ENCODE results near the gene LRRC71. TPM values are rescaled to one million over a fixed set of nuclear protein-coding genes. Genes with fewer than 3 reads are reported as not detected.

Gene LRRC71
- total RNA-seq, 1 experiment from 2014 or later, result not detected

DNA sequence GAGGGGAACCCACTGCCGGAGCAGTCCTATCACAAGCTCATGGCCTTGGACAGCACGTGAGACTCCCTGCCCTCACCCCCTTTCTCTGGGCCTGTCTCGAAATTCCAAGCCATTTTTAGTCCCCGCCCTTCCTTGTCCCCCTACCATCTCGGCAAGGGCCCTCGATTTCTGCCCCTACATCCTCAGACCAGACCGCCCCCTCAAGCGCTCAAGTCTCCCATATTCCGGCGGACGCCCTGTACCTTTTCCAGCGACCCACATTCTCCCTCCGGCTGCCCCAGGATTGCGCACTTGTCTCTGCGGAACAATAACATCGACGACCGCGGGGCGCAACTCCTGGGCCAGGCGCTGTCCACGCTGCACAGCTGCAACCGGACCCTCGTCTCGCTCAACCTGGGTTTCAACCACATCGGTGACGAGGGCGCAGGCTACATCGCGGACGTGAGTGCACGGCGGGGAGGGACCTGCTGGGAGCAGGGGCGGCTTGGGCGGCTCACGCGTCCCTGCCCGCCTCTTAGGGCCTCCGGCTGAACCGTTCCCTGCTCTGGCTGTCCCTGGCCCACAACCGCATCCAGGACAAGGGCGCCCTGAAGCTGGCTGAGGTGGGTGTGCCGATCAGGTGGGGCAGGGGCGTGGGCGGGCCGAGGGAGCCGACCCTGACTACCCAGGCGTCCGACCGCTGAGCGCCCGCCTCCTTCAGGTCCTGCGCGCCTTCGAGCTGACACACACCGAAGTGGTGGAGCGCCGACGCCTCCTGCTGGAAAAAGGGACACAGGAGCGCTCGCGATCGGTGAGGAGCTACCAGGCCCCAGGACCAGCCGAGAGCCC lies 7.0 kb downstream of the LRRC71 start:
- DNase-seq (ENCODE audit: low spot score), result peak; percentile 62

DNA sequence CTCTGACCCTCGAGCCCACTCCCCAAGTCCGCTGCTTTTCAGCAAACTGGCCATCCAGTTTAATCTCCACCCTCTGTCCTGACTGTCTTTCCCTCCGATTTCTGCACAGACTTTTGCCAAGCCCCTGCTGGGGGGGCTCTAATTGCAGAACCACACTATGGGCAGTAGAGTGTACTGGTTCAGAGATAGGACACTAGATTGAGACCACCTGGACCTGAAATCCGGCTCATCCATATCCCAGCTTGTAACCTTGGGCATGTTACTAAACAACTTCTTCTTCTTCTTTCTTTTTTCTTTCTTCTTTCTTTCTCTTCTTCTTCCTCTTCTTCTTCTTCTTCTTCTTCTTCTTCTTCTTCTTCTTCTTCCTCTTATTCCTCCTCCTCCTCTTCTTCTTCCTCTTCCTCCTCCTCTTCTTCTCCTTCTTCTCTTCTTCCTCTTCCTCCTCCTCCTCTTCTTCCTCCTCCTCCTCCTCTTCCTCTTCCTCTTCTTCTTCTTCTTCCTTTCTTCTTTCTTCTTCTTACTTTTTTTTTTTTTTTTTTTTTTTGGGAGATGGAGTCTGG lies 7.7 kb downstream of the LRRC71 start:
- DNase-seq (ENCODE audit: low spot score), result no peak

DNA sequence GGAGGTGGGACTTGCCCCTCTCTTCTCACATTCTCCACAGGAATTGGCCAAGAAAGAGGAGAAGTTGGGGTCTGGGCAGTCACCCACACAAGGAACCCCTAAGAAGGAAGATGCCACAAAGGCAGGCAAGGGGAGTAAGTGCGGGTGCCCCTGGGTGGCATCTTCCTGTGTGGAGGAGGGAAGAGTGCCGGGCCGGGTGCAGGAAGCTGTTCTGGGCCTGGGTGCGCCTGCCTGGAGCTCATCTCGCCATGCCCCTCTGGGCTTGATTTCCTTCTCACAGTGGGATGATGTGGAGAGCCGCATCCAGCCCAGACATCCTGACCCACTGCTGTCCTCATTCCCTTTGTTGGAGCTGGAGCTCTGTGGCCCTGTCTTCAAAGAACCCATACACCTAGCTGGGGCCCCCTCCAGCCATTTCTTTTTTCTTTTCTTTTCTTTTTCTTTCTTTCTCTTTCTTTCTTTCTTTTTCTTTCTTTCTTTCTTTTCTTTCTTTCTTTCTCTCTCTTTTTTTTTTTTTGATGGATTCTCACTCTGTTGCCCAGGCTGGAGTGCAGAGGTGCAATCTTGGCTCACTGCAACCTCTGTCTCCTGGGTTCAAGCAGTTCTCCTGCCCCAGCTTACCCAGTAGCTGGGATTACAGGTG lies 9.3 kb downstream of the LRRC71 start:
- DNase-seq (ENCODE audit: low spot score), result no peak

DNA sequence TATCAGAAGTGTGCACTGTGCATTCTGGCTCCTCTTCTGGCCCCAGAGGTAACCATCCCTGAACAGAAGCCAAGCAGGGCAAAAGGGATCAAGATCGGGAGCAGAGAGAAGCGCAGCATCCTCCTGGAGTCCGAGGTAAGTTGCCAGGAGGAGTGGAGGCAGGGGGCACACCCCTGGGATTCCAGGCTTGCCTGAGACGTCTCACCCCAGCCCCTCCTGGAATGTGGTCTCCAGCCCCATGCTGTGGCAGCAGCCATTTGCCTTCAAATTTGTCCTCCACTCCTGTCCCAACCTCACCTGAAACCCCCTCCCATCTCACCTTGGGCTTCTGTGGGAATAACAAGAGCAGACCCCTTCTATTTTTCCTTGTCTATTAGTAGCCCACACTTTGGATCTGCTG lies 10.1 kb downstream of the LRRC71 start:
- DNase-seq (ENCODE audit: low spot score), result no peak

DNA sequence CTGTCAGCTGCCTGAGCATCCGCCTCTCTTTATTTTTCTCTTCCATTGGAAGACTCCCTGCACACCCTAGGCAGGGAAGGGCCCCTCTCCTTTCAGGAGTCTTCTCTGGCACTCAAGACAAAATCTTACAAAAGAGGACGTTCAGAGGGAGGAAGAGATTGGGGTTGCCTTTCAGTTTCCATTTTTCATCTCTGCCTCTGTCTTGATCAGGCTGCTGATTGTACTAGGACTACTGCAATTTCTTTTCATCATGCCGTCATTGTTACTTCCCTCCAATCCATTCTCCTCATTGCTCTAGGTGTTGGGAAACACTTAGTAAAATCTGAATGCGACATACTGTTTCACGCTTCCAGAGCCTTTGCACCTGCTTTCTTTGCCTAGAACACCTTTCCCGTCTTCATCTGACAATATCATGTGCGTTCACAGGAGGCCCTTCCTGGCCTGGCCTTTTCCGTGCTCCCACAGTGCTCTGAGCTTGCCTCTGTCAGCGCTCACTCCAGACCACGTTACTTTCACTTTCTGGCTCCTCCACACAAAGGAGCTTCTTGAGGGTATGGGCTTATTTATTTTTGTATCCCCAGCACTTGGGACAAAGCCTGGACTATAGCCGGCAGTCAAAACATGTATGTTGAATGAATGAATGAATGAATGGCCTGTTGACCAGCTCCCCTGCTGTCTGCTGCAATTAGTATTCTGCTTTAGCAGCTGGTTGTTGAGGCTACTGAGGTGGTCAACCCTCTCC lies 10.9 kb downstream of the LRRC71 start:
- no peak for DNase-seq (ENCODE audit: low spot score)

DNA sequence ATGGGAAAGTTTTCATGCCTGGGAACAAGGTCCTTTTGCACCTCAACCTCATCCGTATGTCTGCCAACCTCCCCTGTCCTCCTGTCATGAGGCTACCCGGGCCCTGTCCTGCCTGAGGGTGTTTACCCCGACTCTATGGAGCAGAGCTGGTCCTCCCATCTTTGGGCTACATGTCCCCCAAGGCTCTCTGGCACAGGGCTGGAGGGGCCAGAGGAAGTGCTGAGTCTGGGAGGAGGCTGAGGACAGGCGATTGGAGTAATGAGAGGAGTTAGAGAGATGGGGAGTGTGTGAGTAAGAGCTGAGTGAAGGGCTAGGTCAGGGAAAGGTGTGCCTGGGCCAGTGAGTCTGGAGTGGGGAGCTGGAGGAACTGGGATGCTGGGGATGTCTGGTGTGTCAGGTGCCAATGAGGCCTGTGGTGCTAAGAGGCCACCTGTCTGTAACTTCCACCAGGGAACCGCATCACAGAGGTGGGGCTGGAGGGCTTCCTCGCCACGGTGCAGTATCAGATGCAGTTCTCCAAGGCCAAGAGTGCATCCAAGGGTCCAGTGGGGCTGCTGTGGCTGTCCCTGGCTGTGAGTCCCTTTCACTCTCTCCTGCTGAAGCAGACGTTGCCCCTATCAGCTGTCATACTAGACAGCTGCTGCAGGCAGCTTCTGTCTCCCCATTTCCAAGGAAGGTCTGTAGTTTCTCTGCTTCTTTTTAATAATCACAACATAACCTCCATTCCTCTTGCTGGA lies 11.7 kb downstream of the LRRC71 start:
- DNase-seq (ENCODE audit: low spot score), result no peak

DNA sequence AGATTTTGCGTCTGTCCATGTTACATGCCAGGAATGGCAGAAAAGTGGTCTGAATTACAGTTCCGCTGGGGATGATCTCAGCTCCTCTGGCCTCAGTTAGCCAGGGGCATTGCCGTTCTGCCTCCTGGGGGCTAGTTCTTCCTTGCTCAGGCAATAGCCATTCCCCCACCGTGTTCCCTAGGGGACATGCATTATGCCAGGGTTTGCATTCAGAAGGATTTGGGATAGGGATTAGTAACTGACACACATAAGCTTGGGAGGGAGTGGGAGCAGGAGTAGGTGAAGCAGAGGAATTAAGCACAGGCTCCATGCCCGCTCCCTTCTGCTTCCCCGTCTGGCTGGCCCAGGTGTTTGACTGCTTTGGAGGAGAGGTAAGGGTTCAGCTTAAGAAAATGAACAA lies 12.7 kb downstream of the LRRC71 start:
- DNase-seq (ENCODE audit: low spot score), result no peak

DNA sequence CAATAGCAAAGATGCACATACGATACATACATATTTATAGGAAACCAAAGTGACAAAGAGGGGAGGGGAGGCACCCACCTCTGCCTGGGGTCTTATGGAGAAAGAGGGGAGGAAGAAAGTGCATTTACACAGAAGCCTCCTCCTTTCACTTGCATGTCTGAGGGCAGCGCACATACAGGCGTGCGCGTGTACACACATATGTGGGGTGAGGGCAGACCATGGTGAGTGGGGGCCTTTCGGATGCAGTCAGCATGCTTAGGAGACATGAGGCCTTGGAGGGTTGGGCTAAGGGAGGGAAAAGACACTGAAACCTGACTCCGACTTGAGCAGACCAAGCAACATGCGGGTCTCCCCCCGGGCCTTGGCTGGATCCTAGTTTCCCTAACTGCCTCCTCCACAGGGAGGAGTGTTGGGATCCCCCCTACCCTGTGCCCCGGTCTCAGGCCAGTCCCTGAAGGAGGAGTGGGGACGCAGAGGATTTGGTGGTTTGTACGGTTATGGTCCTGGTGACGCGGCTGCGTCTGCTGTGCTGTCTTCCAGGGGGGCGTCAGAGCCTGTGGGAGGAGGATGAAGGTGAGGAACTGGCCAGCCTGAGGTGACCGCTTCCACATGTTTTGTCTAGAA lies 15.2 kb downstream of the LRRC71 start:
- DNase-seq (ENCODE audit: low spot score), result no peak

DNA sequence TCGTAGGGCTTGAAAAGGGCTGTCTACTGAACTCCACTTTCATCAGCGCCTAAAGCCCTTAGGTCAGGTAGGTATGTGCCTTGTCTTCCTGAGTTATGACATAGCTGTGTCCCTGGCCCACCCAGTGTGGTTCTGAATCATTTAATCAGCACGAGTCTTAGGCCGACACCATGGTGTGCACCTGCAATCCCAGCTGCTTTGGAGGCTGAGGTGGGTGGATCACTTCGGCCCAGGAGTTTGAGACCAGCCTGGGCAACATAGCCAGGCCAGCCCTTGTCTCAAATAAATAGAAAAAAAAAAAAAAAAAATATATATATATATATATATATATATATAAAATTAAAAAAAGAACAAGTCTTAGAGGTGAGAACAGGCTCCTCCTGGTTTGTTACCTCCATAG lies 15.8 kb downstream of the LRRC71 start:
- no peak for DNase-seq (ENCODE audit: low spot score)

DNA sequence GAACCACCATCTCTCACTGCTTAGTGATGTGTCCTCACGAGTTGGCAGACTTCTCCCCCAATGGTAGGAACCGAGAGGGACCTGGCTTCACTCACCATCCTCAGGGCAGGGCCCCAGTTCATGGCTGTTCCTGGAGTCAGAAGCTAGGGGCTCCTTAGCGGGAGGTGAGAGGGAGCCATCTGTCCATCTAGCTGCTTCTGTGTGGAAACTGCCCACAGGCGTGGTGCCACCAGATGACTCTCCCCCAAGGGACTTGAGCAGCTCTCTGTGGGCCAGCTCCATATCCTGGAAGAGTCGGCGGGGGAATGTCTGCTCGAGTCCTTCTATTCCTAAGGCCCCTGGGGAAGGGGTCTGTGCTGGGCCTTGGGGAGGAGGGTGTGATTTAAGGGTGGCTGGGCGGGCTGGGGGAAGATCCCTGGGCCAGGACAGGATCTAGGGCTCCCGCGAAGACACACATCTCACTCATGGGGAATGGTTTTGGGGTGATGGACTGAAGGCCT lies 16.3 kb downstream of the LRRC71 start:
- no peak for DNase-seq (ENCODE audit: low spot score)

DNA sequence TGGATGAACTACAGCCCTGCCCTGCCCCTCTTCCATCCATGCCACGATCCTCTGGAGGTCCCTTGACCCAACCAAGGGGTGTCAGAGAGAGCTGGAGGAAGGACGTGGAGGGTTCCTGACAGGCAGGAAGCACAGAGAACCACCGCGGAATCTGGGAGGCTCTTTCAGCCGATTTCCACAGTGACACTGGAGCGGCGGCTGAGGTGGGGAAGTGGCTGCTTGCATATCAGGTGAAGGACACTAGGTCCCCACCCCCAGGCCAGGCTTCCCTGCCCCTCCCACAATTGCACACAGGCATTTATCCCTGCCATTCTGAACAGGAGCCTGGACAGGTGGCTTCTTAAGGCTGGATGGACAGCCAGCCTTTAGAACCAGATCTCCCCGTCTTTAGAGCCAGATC lies 17.5 kb downstream of the LRRC71 start:
- no peak for DNase-seq (ENCODE audit: low spot score)

DNA sequence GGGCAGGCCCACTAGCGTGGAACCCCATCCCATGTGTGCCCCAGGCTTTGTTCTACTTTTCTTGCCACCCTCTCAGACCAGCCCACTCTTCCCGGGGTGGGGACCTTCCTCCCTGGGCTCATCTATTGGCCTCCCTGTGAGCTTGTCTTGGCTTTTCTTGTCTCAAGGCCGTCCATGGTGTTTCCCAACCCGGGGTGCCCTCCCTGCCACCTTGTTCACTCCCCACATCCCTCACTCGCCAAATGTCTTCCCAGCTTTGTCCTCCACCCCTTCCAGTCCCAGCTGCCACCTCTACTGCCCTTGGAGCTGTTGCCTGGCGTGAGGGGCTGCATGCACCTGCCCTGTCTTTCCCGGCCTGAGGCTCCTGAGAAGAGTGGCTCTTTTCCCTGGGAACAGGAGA lies 18.4 kb downstream of the LRRC71 start:
- no peak for DNase-seq (ENCODE audit: low spot score)

DNA sequence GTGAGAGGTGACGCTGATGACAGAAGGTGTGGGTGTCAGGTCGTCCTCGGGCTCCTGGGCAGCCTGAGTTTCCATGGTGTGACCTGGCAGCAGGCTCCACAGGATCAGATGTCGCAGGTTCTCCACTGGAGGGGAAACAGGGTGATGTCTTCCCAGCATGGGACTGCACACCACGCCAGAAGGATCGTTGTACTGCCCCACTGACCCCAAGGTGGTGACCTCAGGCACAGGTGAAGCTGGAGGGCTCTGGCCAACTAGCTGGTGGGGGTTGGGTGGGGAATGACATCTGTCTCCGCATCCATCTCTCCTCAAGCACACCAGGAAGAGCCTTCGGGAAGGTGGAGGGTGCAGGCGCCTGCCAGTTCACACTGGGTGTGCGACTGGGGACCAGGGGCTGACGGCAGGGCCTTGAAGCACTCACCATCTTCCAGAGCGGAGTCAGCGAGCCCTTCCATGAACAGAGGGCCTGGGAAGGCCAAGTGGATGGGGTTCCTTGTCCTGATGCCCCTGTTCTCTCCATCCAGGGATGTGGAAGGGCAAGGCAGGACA lies 19.4 kb downstream of the LRRC71 start:
- DNase-seq (ENCODE audit: low spot score), result no peak

DNA sequence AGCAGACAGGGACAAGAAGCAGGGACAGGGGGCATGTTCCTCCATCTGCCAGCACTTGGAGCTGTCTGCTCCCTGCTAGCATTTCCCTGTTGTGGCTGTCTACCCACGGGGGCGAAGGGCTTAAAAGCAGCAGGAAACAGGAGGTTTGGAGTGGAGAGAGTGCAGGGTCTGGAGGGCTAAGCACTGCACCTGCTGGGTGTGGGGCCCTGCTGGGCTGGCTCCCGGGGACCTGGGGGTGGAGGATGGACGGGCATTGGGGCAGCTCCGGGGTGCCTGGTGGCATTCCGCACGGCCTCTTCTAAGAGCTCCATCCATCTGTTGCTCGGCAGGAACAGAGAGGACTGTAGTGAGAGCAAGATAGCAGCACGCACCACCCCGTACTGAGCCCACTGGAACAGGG lies 21.2 kb downstream of the LRRC71 start:
- no peak for DNase-seq (ENCODE audit: low spot score)

DNA sequence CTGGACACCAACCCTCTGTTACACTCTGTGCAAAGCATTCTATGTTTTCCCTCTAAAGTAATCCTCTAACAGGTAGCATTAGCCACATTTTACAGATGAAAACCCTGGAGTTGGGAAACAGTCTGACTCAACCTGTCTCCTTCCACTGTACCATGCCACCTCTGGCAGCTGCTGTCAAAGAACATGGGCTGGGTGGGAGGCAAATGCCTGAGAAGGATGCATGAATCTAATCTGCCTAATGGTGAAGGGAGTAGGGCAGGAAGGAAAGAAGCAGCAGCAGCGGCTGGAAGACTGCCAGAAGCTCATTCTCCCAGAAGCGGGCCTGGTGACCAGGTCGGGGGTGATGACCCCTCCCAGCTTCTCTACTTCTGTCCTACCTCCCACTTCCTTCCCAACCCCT lies 21.7 kb downstream of the LRRC71 start:
- no peak for DNase-seq (ENCODE audit: low spot score)

DNA sequence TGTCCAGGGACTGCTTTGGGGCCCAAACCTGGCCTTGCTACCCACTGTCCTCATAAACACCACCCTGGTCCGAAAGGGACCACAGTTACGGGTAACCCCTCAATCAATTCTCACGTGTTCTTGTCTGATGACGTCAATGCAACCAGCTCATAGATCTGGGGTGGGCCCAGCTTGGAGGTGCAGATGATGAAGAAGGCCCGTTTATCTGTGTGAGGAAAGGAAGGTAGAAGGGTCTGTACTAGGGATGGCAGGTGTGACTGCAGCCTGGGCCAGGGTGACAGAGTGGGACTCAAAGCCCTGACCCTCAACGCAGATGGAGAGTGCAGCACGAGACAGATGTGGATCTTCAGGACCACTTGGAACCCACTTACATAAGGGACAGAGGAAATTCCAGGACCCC lies 22.1 kb downstream of the LRRC71 start:
- DNase-seq (ENCODE audit: low spot score), result no peak

DNA sequence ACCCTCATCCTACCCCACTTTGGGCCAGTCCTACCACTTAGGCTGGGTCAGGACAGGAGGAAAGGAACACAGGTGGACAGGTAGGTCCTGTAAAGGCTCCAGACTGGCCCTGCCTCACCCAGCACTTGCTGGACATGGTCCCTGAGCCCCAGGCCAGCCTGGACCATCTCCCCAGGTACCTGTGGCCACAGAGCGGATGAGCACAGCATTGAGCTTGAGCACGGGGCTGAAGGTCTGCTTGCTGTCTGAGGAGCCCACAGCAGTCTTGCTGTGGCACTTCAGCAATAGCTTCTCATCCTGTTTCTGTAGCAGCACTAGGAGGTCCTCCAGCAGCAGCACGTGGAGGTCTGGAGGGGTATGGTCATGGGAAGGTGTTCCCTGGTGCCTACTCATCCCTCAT lies 23.3 kb downstream of the LRRC71 start:
- DNase-seq (ENCODE audit: low spot score), result no peak

DNA sequence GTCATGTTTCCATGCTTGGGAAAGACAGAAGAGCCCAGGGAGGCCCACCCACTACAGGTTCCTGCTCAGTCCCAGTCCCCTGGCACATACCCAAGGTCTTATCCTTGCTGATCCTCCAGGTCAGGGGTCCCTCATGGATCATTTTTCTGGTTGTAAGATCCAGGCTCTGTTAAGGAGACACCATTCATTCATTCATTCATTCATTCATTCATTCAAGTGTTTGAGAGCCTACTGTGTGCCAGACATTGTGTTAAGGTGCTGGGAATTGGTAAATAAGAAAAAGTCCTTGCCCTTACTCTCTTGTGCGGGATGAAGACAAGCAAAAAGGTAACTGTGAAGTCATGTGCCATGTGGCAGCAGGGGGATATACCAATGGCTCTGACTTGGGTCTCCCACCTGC lies 23.8 kb downstream of the LRRC71 start:
- DNase-seq (ENCODE audit: low spot score), result no peak

DNA sequence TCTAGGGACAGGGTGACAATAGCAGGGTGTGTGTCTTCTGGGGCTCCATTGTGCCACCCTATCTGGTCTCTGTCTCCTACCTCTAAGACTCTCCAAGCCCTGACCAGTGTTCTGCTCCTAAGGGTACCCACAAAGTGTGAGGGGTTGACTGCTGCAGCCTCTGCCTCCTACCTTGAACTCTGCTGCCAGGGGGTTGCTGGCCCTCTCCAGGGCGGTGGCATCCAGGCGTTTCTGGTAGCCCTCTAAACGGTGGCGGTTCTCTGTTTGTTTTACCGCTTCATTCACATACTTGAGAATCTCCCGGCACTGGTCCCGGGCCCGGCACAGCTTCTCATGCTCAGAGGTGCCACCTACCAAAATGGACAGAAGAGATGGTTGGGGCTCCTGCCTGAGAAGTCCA lies 24.4 kb downstream of the LRRC71 start:
- no peak for DNase-seq (ENCODE audit: low spot score)

DNA sequence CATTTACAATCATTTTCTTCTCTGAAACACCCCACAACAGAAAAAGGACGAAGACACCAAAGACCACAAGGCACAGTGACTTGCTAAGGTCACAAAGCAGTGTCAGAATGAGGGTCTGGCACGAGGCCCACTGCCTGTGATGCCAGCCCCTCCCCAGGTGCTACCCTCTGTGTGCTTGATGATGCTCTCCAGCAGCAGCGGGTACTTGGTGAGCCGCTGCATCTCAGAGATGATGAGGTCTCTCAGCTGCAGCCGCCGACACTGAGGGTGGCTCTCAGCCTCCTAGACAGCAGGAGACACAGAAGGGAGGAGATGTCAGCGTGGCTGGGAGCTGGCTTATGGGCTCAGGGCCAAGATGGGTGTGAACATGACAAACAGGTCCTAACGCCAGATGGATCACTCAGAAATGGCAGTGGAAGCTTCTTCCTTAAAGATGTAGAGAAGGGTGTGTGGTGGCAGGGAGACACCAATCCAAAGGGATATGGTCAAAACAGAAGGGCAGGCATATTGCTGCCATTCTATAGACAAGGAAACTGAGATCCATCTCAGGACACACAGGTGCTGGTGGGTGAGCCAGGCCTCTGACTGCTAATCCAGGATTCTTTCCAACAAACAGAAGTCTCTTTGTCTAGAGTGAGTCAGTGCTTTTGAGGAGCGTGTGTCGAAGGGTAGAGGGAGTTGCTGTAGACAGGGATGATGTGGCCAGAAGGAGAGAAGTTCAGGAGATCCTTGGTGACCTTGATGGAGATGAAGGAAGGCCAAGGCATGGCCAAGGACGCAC lies 25.6 kb downstream of the LRRC71 start:
- DNase-seq (ENCODE audit: low spot score), result no peak
